Neural cell (in vitro differentiated cells): Measurements from ENCODE around the gene ECHDC3. TPM values are rescaled to one million over a fixed set of nuclear protein-coding genes. Genes with fewer than 3 reads are reported as not detected.

Source experiments
- H2AFZ ChIP-seq: fragments of 200-600, 300-800 bp; sonication (generic), shearing (Covaris generic); 2 replicates; pipeline ENCODE4 v1.6.0; 2014; ENCODE audit warnings: low read depth, mild to moderate bottlenecking, antibody characterized with exemption, low read length, moderate library complexity
- H3F3A ChIP-seq: fragments of 200-600 bp; shearing (Covaris generic); 2 replicates; pipeline ENCODE4 v1.6.1; 2016; ENCODE audit warnings: mild to moderate bottlenecking, moderate library complexity, mixed read lengths, antibody characterized with exemption, low read length; ENCODE audit not compliant: insufficient read depth, poor library complexity, severe bottlenecking
- H3K27ac ChIP-seq: fragments of 200-600, 300-800 bp; sonication (generic), shearing (Covaris generic); 2 replicates; pipeline ENCODE4 v1.5.1; 2014; ENCODE audit warnings: mild to moderate bottlenecking, low read length, moderate library complexity
- H3K27me3 ChIP-seq: fragments of 300-800, 200-600 bp; sonication (generic), shearing (Covaris generic); 2 replicates; pipeline ENCODE4 v1.6.0; 2014; ENCODE audit warnings: mild to moderate bottlenecking, low read depth, low read length, moderate library complexity; ENCODE audit not compliant: insufficient read depth
- H3K36me3 ChIP-seq: fragments of 300-800, 200-600 bp; sonication (generic), shearing (Covaris generic); 2 replicates; pipeline ENCODE4 v1.5.1; 2014; ENCODE audit warnings: mild to moderate bottlenecking, antibody characterized with exemption, low read length, moderate library complexity; ENCODE audit not compliant: insufficient read depth
- H3K4me2 ChIP-seq: fragments of 300-800, 200-600 bp; sonication (generic), shearing (Covaris generic); 2 replicates; pipeline ENCODE4 v1.6.0; 2014; ENCODE audit warnings: mild to moderate bottlenecking, low read length
- H3K4me3 ChIP-seq: fragments of 300-800, 200-600 bp; sonication (generic), shearing (Covaris generic); 2 replicates; pipeline ENCODE4 v1.5.1; 2014; ENCODE audit warnings: mild to moderate bottlenecking, low read length, moderate library complexity
- H3K79me2 ChIP-seq: fragments of 200-600 bp; shearing (Covaris generic); replicated peaks from 2 replicates; pipeline ENCODE4 v1.6.0; 2014; ENCODE audit warnings: mild to moderate bottlenecking, low read length, moderate library complexity; ENCODE audit not compliant: insufficient read depth
- H3K9ac ChIP-seq: fragments of 300-800, 200-600 bp; sonication (generic), shearing (Covaris generic); 2 replicates; pipeline ENCODE4 v1.6.1; 2016; ENCODE audit warnings: mild to moderate bottlenecking, low read length, mixed read lengths
- H3K9me2 ChIP-seq: fragments of 200-600 bp; shearing (Covaris generic); 2 replicates; pipeline ENCODE4 v1.6.1; 2016; ENCODE audit warnings: mild to moderate bottlenecking, low read length, mixed read lengths; ENCODE audit not compliant: insufficient read depth
- H3K9me3 ChIP-seq: fragments of 200-600, 300-800 bp; sonication (generic), shearing (Covaris generic); 2 replicates; pipeline ENCODE4 v1.6.1; 2016; ENCODE audit warnings: mild to moderate bottlenecking, mixed run types, low read length, moderate library complexity, mixed read lengths
- H4K20me1 ChIP-seq: fragments of 200-600 bp; shearing (Covaris generic); 2 replicates; pipeline ENCODE4 v1.6.1; 2016; ENCODE audit warnings: mild to moderate bottlenecking, mixed run types; ENCODE audit not compliant: insufficient read depth
- EP300 ChIP-seq: fragments of 450-650 bp; conservative IDR thresholded peaks from 2 replicates; pipeline ENCODE4 v1.6.1; 2014; ENCODE audit warnings: antibody characterized with exemption, mild to moderate bottlenecking, moderate library complexity; ENCODE audit not compliant: poor library complexity, severe bottlenecking
- EZH2 ChIP-seq: fragments of 200-600, 300-800 bp; shearing (Covaris generic), sonication (generic); IDR thresholded peaks from 2 replicates; pipeline ENCODE4 v1.6.1; 2014; ENCODE audit warnings: antibody characterized with exemption, low read length, borderline replicate concordance, mild to moderate bottlenecking; ENCODE audit not compliant: insufficient read depth, poor library complexity, severe bottlenecking
- MXI1 ChIP-seq: fragments of 450-650 bp; conservative IDR thresholded peaks from 2 replicates; pipeline ENCODE4 v1.6.1; 2014; ENCODE audit warnings: antibody characterized with exemption, mild to moderate bottlenecking; ENCODE audit not compliant: poor library complexity, severe bottlenecking
- POLR2AphosphoS5 ChIP-seq: IDR thresholded peaks from 2 replicates; pipeline ENCODE4 v1.6.1; 2012
- RAD21 ChIP-seq: fragments of 450-650 bp; conservative IDR thresholded peaks from 2 replicates; pipeline ENCODE4 v1.6.1; 2014; ENCODE audit warnings: antibody characterized with exemption, mild to moderate bottlenecking, moderate library complexity
- SMC3 ChIP-seq: fragments of 450-650 bp; conservative IDR thresholded peaks from 2 replicates; pipeline ENCODE4 v1.6.1; 2014; ENCODE audit warnings: antibody characterized with exemption, mild to moderate bottlenecking, moderate library complexity; ENCODE audit not compliant: poor library complexity
- TAF1 ChIP-seq: IDR thresholded peaks from 2 replicates; pipeline ENCODE4 v1.6.1; 2012; ENCODE audit warnings: low read depth
- polyA plus RNA-seq: library from polyadenylated mRNA; depleted of rRNA; stranded (reverse); fragments of >200 nt; gene quantifications from 2 replicates; pipeline ENCODE4 v1.2.3, GENCODE V29; 2014
- TF ChIP-seq, protein P1 (sequence below): fragments of 450-650 bp; IDR thresholded peaks from 2 replicates; pipeline ENCODE4 v1.5.1; 2014; ENCODE audit warnings: antibody characterized with exemption, mild to moderate bottlenecking, moderate library complexity; ENCODE audit not compliant: poor library complexity, severe bottlenecking
- TF ChIP-seq, protein P2 (sequence below): IDR thresholded peaks from 2 replicates; pipeline ENCODE4 v1.6.1; 2012; ENCODE audit warnings: borderline replicate concordance

Gene ECHDC3
- polyA plus RNA-seq, 1 donor from 2014 or later = not detected

DNA sequence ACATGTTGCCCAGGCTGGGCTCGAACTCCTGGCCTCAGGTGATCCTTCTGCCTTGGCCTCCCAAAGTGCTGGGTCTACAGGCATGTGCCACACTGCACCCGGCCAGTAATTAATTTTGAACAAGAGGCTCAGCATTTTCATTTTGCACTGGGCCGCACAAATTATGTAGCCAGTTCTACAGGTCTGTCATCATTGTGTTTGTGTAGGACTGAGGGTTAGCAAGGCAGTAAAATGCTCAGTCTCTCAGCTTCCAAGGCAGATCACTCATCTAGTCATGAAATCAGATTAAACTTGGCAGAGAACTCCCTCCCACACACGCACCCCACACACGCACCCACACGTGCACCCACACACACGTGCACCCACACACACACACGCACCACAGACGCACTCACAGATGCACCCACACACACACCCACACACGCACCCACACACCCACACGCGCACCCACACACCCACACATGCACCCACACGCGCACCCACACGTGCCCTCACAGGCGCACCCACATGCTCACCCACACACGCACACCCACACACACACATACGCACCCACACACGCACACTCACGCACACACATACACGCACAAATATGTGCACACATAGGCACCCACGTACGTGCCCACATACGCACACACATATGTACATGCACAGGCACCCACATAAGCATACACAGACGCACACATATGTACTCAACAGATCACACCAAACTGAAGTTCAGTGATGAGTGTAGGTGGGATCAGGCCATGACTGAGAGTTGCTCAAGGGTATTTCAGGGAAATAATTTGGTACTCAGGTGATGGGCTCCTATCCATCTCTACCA lies 53.1 kb downstream of the ECHDC3 start:
- H3K36me3 ChIP-seq = no peaks in the 10 kb centered on the region
- H3K79me2 ChIP-seq = no peaks in the 10 kb centered on the region
- no peak overlapping the region for H3K4me2 ChIP-seq
- H3F3A ChIP-seq = no peaks in the 10 kb centered on the region
- no peak overlapping the region for H3K27ac ChIP-seq
- no peak overlapping the region for H3K4me3 ChIP-seq
- H3K27me3 ChIP-seq = no peaks in the 10 kb centered on the region
- TF ChIP-seq MXI1 (no peak), POLR2AphosphoS5 (no peak), EP300 (no peak), RAD21 (no peak), SMC3 (no peak), EZH2 (no peak), TAF1 (no peak)
- TF ChIP-seq, protein P1, sequence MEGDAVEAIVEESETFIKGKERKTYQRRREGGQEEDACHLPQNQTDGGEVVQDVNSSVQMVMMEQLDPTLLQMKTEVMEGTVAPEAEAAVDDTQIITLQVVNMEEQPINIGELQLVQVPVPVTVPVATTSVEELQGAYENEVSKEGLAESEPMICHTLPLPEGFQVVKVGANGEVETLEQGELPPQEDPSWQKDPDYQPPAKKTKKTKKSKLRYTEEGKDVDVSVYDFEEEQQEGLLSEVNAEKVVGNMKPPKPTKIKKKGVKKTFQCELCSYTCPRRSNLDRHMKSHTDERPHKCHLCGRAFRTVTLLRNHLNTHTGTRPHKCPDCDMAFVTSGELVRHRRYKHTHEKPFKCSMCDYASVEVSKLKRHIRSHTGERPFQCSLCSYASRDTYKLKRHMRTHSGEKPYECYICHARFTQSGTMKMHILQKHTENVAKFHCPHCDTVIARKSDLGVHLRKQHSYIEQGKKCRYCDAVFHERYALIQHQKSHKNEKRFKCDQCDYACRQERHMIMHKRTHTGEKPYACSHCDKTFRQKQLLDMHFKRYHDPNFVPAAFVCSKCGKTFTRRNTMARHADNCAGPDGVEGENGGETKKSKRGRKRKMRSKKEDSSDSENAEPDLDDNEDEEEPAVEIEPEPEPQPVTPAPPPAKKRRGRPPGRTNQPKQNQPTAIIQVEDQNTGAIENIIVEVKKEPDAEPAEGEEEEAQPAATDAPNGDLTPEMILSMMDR = no peak
- TF ChIP-seq, protein P2, sequence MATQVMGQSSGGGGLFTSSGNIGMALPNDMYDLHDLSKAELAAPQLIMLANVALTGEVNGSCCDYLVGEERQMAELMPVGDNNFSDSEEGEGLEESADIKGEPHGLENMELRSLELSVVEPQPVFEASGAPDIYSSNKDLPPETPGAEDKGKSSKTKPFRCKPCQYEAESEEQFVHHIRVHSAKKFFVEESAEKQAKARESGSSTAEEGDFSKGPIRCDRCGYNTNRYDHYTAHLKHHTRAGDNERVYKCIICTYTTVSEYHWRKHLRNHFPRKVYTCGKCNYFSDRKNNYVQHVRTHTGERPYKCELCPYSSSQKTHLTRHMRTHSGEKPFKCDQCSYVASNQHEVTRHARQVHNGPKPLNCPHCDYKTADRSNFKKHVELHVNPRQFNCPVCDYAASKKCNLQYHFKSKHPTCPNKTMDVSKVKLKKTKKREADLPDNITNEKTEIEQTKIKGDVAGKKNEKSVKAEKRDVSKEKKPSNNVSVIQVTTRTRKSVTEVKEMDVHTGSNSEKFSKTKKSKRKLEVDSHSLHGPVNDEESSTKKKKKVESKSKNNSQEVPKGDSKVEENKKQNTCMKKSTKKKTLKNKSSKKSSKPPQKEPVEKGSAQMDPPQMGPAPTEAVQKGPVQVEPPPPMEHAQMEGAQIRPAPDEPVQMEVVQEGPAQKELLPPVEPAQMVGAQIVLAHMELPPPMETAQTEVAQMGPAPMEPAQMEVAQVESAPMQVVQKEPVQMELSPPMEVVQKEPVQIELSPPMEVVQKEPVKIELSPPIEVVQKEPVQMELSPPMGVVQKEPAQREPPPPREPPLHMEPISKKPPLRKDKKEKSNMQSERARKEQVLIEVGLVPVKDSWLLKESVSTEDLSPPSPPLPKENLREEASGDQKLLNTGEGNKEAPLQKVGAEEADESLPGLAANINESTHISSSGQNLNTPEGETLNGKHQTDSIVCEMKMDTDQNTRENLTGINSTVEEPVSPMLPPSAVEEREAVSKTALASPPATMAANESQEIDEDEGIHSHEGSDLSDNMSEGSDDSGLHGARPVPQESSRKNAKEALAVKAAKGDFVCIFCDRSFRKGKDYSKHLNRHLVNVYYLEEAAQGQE = no peak
- H3K9me3 ChIP-seq = no peaks in the 10 kb centered on the region
- no peak overlapping the region for H3K9ac ChIP-seq
- H4K20me1 ChIP-seq = no peaks in the 10 kb centered on the region
- no peaks in the 10 kb centered on the region for H3K9me2 ChIP-seq
- H2AFZ ChIP-seq = no peak overlapping the region

DNA sequence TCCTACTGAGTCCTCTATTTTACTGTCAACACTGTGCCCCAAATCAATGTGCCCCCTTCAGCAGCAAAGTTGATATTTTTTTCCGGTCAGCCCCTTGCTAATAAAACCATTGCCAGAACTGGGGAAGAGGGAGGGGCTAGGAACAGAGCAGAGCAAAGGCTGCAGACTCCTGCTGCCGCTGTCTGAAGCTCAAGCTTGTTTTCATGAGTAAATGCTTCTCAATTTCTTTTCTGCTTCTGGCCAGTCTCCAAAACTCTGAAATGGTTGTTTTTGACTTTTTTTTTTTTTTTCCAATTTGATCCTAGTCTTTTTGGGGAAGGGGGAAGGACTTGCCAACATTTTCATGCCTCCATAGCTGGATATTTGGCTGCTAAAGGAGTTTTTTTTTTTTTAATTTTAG lies 54.3 kb downstream of the ECHDC3 start:
- TF ChIP-seq SMC3 = no peak
- TF ChIP-seq POLR2AphosphoS5 = no peak
- no peak for TF ChIP-seq RAD21
- Histone ChIP-seq H3K9ac (no peak overlapping the region), H3K9me3 (no peaks in the 10 kb centered on the region), H3K4me2 (no peak overlapping the region), H3K4me3 (no peak overlapping the region), H3K27me3 (no peaks in the 10 kb centered on the region), H3K27ac (no peak overlapping the region), H3F3A (no peaks in the 10 kb centered on the region), H3K36me3 (no peaks in the 10 kb centered on the region), H3K9me2 (no peaks in the 10 kb centered on the region), H4K20me1 (no peaks in the 10 kb centered on the region), H2AFZ (no peak overlapping the region), H3K79me2 (no peaks in the 10 kb centered on the region)
